ENCODE measurements around the gene LHFPL3.
"Not testable (repeated sequence)": the region's sequence is repeated elsewhere in the genome, so short reads cannot be mapped to it uniquely, and the experiment has no call there.

LHFPL3 gene

DNA sequence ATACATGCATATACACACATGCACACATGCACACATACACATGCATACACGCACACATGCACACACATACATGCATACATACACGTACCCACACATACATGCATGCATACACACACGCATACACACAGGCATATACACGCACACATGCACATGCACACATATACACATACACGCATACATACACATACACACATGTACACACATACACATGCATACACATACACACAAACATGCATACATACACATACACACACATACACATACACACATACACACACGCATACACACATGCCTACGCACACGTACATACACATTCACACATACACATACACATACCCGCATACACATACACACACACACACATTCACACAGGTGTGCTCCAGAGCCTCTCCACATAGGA is 604.6 kb downstream of the LHFPL3 start:
- no peak for FAIRE-seq
- TF ChIP-seq, protein P1, sequence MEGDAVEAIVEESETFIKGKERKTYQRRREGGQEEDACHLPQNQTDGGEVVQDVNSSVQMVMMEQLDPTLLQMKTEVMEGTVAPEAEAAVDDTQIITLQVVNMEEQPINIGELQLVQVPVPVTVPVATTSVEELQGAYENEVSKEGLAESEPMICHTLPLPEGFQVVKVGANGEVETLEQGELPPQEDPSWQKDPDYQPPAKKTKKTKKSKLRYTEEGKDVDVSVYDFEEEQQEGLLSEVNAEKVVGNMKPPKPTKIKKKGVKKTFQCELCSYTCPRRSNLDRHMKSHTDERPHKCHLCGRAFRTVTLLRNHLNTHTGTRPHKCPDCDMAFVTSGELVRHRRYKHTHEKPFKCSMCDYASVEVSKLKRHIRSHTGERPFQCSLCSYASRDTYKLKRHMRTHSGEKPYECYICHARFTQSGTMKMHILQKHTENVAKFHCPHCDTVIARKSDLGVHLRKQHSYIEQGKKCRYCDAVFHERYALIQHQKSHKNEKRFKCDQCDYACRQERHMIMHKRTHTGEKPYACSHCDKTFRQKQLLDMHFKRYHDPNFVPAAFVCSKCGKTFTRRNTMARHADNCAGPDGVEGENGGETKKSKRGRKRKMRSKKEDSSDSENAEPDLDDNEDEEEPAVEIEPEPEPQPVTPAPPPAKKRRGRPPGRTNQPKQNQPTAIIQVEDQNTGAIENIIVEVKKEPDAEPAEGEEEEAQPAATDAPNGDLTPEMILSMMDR (IDR thresholded peaks at IDR 0.05; ENCODE audit: insufficient read depth, missing control alignments), result no peak
- no peak for DNase-seq (ENCODE audit: insufficient read length, low spot score)

GRCh38 chr7:104933521-104933988 is 605.2 kb downstream of the LHFPL3 start:
- no peak for DNase-seq (ENCODE audit: insufficient read length, low spot score)

DNA sequence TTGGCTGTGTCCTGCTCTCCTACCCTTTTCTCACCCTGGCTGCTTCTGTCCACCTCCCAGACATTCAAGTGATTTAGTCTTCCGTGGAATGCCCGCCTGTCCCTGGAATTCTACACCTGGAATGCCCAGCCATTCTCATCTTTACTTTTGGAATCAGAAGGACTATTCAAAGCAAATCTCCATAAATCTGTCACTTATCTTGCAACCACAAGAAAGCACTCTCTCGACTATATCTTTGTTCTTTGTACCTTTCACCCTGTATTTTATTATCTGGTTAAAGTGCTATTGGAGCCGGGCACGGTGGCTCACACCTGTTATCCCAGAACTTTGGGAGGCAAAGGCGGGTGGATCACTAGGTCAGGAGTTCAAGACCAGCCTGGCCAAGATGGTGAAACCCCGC is 606.3 kb downstream of the LHFPL3 start:
- no peak for FAIRE-seq
- DNase-seq (ENCODE audit: insufficient read length, low spot score), result no peak
- TF ChIP-seq, protein P1 (IDR thresholded peaks at IDR 0.05; ENCODE audit: insufficient read depth, missing control alignments), result no peak

More at GRCh38 chr7:104933521-104933988, 605.2 kb downstream of the LHFPL3 start:
- TF ChIP-seq, protein P1 (IDR thresholded peaks at IDR 0.05; ENCODE audit: insufficient read depth, missing control alignments), result no peak
- no peak for FAIRE-seq

DNA sequence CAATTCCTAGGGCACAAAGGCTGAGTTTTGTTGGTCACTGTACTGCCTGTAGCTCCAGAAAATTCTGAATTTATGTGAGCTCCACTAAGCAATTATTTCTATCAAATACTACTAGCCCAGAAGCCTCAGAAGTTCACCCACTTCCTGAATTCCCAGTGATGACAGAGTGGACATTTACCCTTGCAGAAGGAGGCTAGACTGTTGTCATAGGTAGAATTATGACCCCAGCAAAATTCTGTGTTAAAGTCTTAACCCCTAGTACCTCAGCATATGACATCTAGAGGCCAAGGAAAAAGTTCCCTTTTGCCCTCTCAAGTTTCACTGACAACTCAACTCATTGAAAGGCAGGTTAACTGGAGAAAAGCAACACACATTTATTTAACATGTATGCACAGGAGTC is 606.9 kb downstream of the LHFPL3 start:
- FAIRE-seq (no peak), DNase-seq (ENCODE audit: insufficient read length, low spot score) (no peak)
- TF ChIP-seq, protein P1 (IDR thresholded peaks at IDR 0.05; ENCODE audit: insufficient read depth, missing control alignments), result no peak

DNA sequence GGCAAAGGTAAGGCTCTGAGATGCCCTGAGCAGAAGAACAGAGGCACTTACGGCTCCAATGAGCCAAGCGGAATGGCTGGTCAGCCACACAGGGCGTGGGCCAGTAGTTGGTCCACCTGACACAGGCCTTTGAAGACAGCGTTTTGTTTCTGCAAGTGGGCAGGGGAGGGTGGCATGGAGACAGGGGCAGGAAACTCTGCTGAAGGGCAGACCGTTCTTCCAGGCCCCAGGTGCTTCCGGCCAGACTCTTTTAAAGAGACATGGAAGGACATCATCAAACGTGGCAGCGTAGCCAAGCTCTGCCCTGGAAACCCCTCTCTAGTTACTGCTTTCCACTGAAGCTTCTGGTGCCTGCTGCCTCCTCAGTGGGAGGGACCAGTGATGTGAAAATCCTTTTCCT is 608.1 kb downstream of the LHFPL3 start:
- FAIRE-seq (no peak), DNase-seq (ENCODE audit: insufficient read length, low spot score) (no peak)
- TF ChIP-seq, protein P1 (IDR thresholded peaks at IDR 0.05; ENCODE audit: insufficient read depth, missing control alignments), result no peak

GRCh38 chr7:104937489-104937888 is 609.1 kb downstream of the LHFPL3 start:
- FAIRE-seq; DNase-seq (ENCODE audit: insufficient read length, low spot score): not testable (repeated sequence)

GRCh38 chr7:104938741-104939390 is 610.5 kb downstream of the LHFPL3 start:
- FAIRE-seq (no peak), DNase-seq (ENCODE audit: insufficient read length, low spot score) (no peak)
- TF ChIP-seq, protein P1 (IDR thresholded peaks at IDR 0.05; ENCODE audit: insufficient read depth, missing control alignments), result no peak
